KMS-11 (cell line): ENCODE measurements around the gene FAM13A.

Source experiments
- H2AFZ ChIP-seq: fragments of 200-600 bp; sonication (generic); 2 replicates; pipeline ENCODE4 v1.6.1; 2016; ENCODE audit warnings: antibody characterized with exemption, mixed run types, low read depth
- H3K27ac ChIP-seq: fragments of 200-600 bp; sonication (generic); 2 replicates; pipeline ENCODE4 v1.6.1; 2016; ENCODE audit warnings: mild to moderate bottlenecking, mixed run types
- H3K27me3 ChIP-seq: fragments of 200-600 bp; sonication (generic); 2 replicates; pipeline ENCODE4 v1.6.1; 2017; ENCODE audit warnings: mild to moderate bottlenecking, low read depth, mixed run types, moderate library complexity; ENCODE audit not compliant: insufficient read depth
- H3K36me3 ChIP-seq: fragments of 200-600 bp; sonication (generic); 2 replicates; pipeline ENCODE4 v1.6.1; 2017; ENCODE audit warnings: mild to moderate bottlenecking, mixed run types; ENCODE audit not compliant: insufficient read depth
- H3K4me1 ChIP-seq: fragments of 200-600 bp; sonication (generic); 2 replicates; pipeline ENCODE4 v1.6.1; 2016; ENCODE audit warnings: mild to moderate bottlenecking, low read depth, mixed run types; ENCODE audit not compliant: poor library complexity, severe bottlenecking
- H3K4me2 ChIP-seq: fragments of 200-600 bp; sonication (generic); 2 replicates; pipeline ENCODE4 v1.7.0; 2016; ENCODE audit warnings: mild to moderate bottlenecking, mixed run types
- H3K4me3 ChIP-seq: fragments of 200-600 bp; sonication (generic); IDR thresholded peaks from 2 replicates; pipeline ENCODE4 v1.6.1; 2017; ENCODE audit warnings: low read depth, low read length, mixed read lengths; ENCODE audit not compliant: insufficient read depth
- H3K79me2 ChIP-seq: fragments of 200-600 bp; sonication (generic); 2 replicates; pipeline ENCODE4 v1.6.1; 2016; ENCODE audit warnings: low read depth, mixed run types; ENCODE audit not compliant: insufficient read depth
- H3K9ac ChIP-seq: fragments of 200-600 bp; sonication (generic); 2 replicates; pipeline ENCODE4 v1.6.1; 2016; ENCODE audit warnings: mild to moderate bottlenecking, mixed run types
- H4K20me1 ChIP-seq: fragments of 200-600 bp; sonication (generic); 2 replicates; pipeline ENCODE4 v1.6.1; 2016; ENCODE audit warnings: mild to moderate bottlenecking, mixed run types; ENCODE audit not compliant: insufficient read depth
- CTCF ChIP-seq: fragments of 200-600 bp; sonication (generic); conservative IDR thresholded peaks from 2 replicates; pipeline ENCODE4 v1.6.1; 2017; ENCODE audit warnings: low read depth, mild to moderate bottlenecking, antibody characterized with exemption, low read length, moderate library complexity, mixed read lengths

The FAM13A gene

GRCh38 chr4:88865046-88865445, 191.9 kb downstream of the FAM13A start:
- no peak overlapping the region for H2AFZ ChIP-seq
- no peak overlapping the region for H3K4me3 ChIP-seq
- no peaks in the 10 kb centered on the region for H3K79me2 ChIP-seq
- no peaks in the 10 kb centered on the region for H4K20me1 ChIP-seq
- H3K4me2 ChIP-seq = no peak overlapping the region
- no peaks in the 10 kb centered on the region for H3K4me1 ChIP-seq
- no peaks in the 10 kb centered on the region for H3K27me3 ChIP-seq
- H3K36me3 ChIP-seq = no peaks in the 10 kb centered on the region
- no peak overlapping the region for H3K27ac ChIP-seq
- no peak overlapping the region for H3K9ac ChIP-seq
- no peak for TF ChIP-seq CTCF

GRCh38 chr4:88860586-88860985, 196.4 kb downstream of the FAM13A start:
- Histone ChIP-seq H3K9ac (no peak overlapping the region), H2AFZ (no peak overlapping the region), H3K4me1 (peaks cover 19% of the 10 kb centered on the region), H3K36me3 (no peaks in the 10 kb centered on the region), H3K4me3 (no peak overlapping the region), H3K27me3 (no peaks in the 10 kb centered on the region), H3K79me2 (no peaks in the 10 kb centered on the region), H4K20me1 (no peaks in the 10 kb centered on the region), H3K4me2 (no peak overlapping the region), H3K27ac (no peak overlapping the region)
- no peak for TF ChIP-seq CTCF

GRCh38 chr4:88859191-88859812, 197.7 kb downstream of the FAM13A start:
- Histone ChIP-seq H3K36me3 (no peaks in the 10 kb centered on the region), H2AFZ (peak overlapping the region; percentile 18; the same call in 1 of the 2 replicates), H3K79me2 (no peaks in the 10 kb centered on the region), H3K4me3 (no peak overlapping the region), H3K27me3 (no peaks in the 10 kb centered on the region), H4K20me1 (no peaks in the 10 kb centered on the region), H3K4me1 (peaks cover 19% of the 10 kb centered on the region), H3K27ac (no peak overlapping the region), H3K9ac (no peak overlapping the region), H3K4me2 (peak overlapping the region; percentile 30; the same call in 1 of the 2 replicates)
- no peak for TF ChIP-seq CTCF

- no peak overlapping the region for H3K4me3 ChIP-seq
- H3K9ac ChIP-seq = no peak overlapping the region
- no peaks in the 10 kb centered on the region for H4K20me1 ChIP-seq
- no peak for TF ChIP-seq CTCF
- H3K4me1 ChIP-seq = peaks cover 19% of the 10 kb centered on the region
- H3K4me2 ChIP-seq = peak overlapping the region; percentile 30; the same call in 1 of the 2 replicates
- H3K36me3 ChIP-seq = no peaks in the 10 kb centered on the region
- H3K27me3 ChIP-seq = no peaks in the 10 kb centered on the region
- no peaks in the 10 kb centered on the region for H3K79me2 ChIP-seq
- no peak overlapping the region for H3K27ac ChIP-seq
- peak overlapping the region; percentile 18; the same call in 1 of the 2 replicates for H2AFZ ChIP-seq
These were observed 198.2 kb downstream of the FAM13A start for GRCh38 chr4:88858752-88859151.
